ENCODE measurements around the gene BAIAP2L1.

GRCh38 chr7:98288064-98288823, 112.6 kb downstream of the BAIAP2L1 start:
- TF ChIP-seq CTCF (IDR thresholded peaks at IDR 0.05) (no peak), POLR2A (IDR thresholded peaks at IDR 0.05) (no peak)

All from uterus (tissue), 2 donors.